Astrocyte (in vitro differentiated cells and primary cell): ENCODE measurements around the gene C1QA. TPM values are rescaled to one million over a fixed set of nuclear protein-coding genes. Genes with fewer than 3 reads are reported as not detected.

Experiments used
- DNase-seq: peaks from one replicate; pipeline ENCODE4 v3.0.0-alpha.2; 2010; ENCODE audit warnings: low read depth
- FAIRE-seq: peaks from 2 replicates; lab custom pipeline; 2011; peaks lifted over from hg19 to GRCh38; lab: Jason Lieb, UNC
- H2AFZ ChIP-seq: 2 replicates; pipeline ENCODE4 v1.6.0; 2012; ENCODE audit warnings: low read depth, low read length, inconsistent platforms
- H3K27ac ChIP-seq: 2 replicates; pipeline ENCODE4 v1.5.1; 2011; ENCODE audit warnings: low read depth, low read length, inconsistent platforms
- H3K27me3 ChIP-seq: 2 replicates; pipeline ENCODE4 v1.6.0; 2011; ENCODE audit warnings: low read length, inconsistent platforms; ENCODE audit not compliant: insufficient read depth
- H3K36me3 ChIP-seq: 2 replicates; pipeline ENCODE4 v1.5.1; 2011; ENCODE audit warnings: low read length, inconsistent platforms; ENCODE audit not compliant: insufficient read depth
- H3K4me1 ChIP-seq: 2 replicates; pipeline ENCODE4 v1.5.1; 2011; ENCODE audit warnings: low read length, inconsistent platforms; ENCODE audit not compliant: insufficient read depth
- H3K4me2 ChIP-seq: 2 replicates; pipeline ENCODE4 v1.6.0; 2012; ENCODE audit warnings: low read length, inconsistent platforms
- H3K4me3 ChIP-seq: 2 replicates; pipeline ENCODE4 v1.5.1; 2011; ENCODE audit warnings: low read depth, mild to moderate bottlenecking, low read length, inconsistent platforms; ENCODE audit not compliant: insufficient read depth
- H3K79me2 ChIP-seq: 2 replicates; pipeline ENCODE4 v1.6.0; 2012; ENCODE audit warnings: mild to moderate bottlenecking, low read length, inconsistent platforms; ENCODE audit not compliant: insufficient read depth
- H3K9ac ChIP-seq: 2 replicates; pipeline ENCODE4 v1.6.0; 2012; ENCODE audit warnings: mild to moderate bottlenecking, low read length, inconsistent platforms
- H3K9me3 ChIP-seq: 2 replicates; pipeline ENCODE4 v1.5.1; 2012; ENCODE audit warnings: low read depth, mild to moderate bottlenecking, low read length, inconsistent platforms; ENCODE audit not compliant: insufficient read depth
- H4K20me1 ChIP-seq: 2 replicates; pipeline ENCODE4 v1.6.0; 2012; ENCODE audit warnings: low read length, inconsistent platforms; ENCODE audit not compliant: insufficient read depth
- H3K27ac Mint-ChIP-seq: one replicate; pipeline ENCODE4 v1.8.0; 2021; ENCODE audit warnings: mild to moderate bottlenecking, mixed read lengths; ENCODE audit not compliant: unreplicated experiment
- H3K27me3 Mint-ChIP-seq: one replicate; pipeline ENCODE4 v1.8.0; 2021; ENCODE audit warnings: low read depth, mixed read lengths; ENCODE audit not compliant: unreplicated experiment
- H3K36me3 Mint-ChIP-seq: one replicate; pipeline ENCODE4 v1.8.0; 2021; ENCODE audit warnings: low read depth, mixed read lengths; ENCODE audit not compliant: unreplicated experiment
- H3K4me1 Mint-ChIP-seq: one replicate; pipeline ENCODE4 v1.8.0; 2021; ENCODE audit warnings: low read depth, mixed read lengths; ENCODE audit not compliant: unreplicated experiment
- H3K4me3 Mint-ChIP-seq: one replicate; pipeline ENCODE4 v1.8.0; 2021; ENCODE audit warnings: mild to moderate bottlenecking, moderate library complexity, mixed read lengths; ENCODE audit not compliant: unreplicated experiment
- H3K9me3 Mint-ChIP-seq: one replicate; pipeline ENCODE4 v1.8.0; 2021; ENCODE audit warnings: mild to moderate bottlenecking, mixed read lengths; ENCODE audit not compliant: unreplicated experiment
- CTCF ChIP-seq: IDR thresholded peaks from 2 replicates; pipeline ENCODE4 v1.5.1; 2011; ENCODE audit warnings: low read depth, mild to moderate bottlenecking, inconsistent platforms, low read length, moderate library complexity; ENCODE audit not compliant: insufficient read depth
- EZH2 ChIP-seq: IDR thresholded peaks from 2 replicates; pipeline ENCODE4 v1.6.1; 2012; ENCODE audit warnings: mild to moderate bottlenecking, low read length, inconsistent platforms; ENCODE audit not compliant: insufficient read depth
- total RNA-seq: library from RNA; stranded (reverse); gene quantifications from 2 replicates; pipeline ENCODE4 v1.2.1, GENCODE V29; 2021

The C1QA gene
- total RNA-seq, 1 donor from 2014 or later: not detected

DNA sequence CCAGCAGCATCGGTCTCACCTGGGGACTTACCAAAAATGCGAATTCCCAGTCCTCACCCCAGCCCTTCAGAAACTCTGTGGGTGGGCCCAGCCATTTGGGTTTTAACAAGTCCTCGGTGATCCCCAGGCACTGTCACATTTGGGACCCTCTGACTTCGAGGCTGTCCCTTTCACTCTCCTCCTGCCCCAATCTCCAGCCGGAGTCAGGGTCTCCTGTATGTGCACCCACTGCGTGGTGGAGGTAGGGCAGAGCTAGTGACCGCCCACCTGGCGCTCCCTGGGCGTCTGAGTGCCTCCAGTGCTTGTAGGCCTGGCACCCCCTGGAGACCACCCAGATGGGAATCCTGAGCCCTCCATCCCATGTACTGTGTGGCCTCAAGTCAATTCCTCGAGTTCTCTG is 42.0 kb upstream of the C1QA start:
- H3K9me3 Mint-ChIP-seq: peaks cover 3% of the 10 kb centered on the region
- TF ChIP-seq CTCF: no peak
- TF ChIP-seq EZH2: no peak
- Histone ChIP-seq H3K27ac (no peak overlapping the region), H4K20me1 (no peaks in the 10 kb centered on the region), H3K79me2 (no peaks in the 10 kb centered on the region), H2AFZ (no peak overlapping the region), H3K4me3 (no peak overlapping the region), H3K9me3 (no peaks in the 10 kb centered on the region), H3K4me2 (no peak overlapping the region), H3K4me1 (no peaks in the 10 kb centered on the region), H3K36me3 (no peaks in the 10 kb centered on the region), H3K9ac (no peak overlapping the region), H3K27me3 (peaks cover 6% of the 10 kb centered on the region)
- H3K27ac Mint-ChIP-seq: no peak overlapping the region
- peaks cover 10% of the 10 kb centered on the region for H3K4me1 Mint-ChIP-seq
- H3K36me3 Mint-ChIP-seq: no peaks in the 10 kb centered on the region
- H3K4me3 Mint-ChIP-seq: no peak overlapping the region
- peaks cover 47% of the 10 kb centered on the region for H3K27me3 Mint-ChIP-seq
- FAIRE-seq (no peak), DNase-seq (no peak)

DNA sequence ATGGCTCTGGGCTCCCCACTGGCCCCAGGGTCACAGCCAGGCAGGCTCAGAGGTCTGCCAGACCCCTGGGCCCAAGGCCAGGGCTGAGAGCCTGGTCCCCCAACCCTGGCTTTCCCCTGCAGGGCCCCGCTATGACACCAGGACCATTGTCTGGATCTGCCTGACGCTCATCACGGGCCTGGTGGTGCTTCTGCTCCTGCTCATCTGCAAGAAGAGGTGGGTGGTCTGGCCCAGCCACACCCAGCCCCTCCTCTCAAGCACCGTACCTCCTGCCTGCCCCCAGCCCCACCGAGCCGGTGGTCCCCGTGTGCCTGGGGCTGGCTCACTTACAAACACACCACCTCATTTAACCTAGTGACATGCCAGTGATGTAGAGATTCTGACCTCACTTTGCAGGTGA is 41.3 kb upstream of the C1QA start:
- Histone ChIP-seq H3K4me1 (no peaks in the 10 kb centered on the region), H3K27ac (no peak overlapping the region), H3K27me3 (peaks cover 3% of the 10 kb centered on the region), H3K79me2 (no peaks in the 10 kb centered on the region), H3K9ac (no peak overlapping the region), H3K9me3 (no peaks in the 10 kb centered on the region), H2AFZ (no peak overlapping the region), H4K20me1 (no peaks in the 10 kb centered on the region), H3K36me3 (no peaks in the 10 kb centered on the region), H3K4me2 (no peak overlapping the region), H3K4me3 (no peak overlapping the region)
- no peak for DNase-seq
- no peaks in the 10 kb centered on the region for H3K36me3 Mint-ChIP-seq
- no peak for FAIRE-seq
- H3K4me3 Mint-ChIP-seq: no peak overlapping the region
- peaks cover 3% of the 10 kb centered on the region for H3K9me3 Mint-ChIP-seq
- H3K27ac Mint-ChIP-seq: no peak overlapping the region
- peaks cover 41% of the 10 kb centered on the region for H3K27me3 Mint-ChIP-seq
- peaks cover 10% of the 10 kb centered on the region for H3K4me1 Mint-ChIP-seq
- TF ChIP-seq CTCF (no peak), EZH2 (no peak)

DNA sequence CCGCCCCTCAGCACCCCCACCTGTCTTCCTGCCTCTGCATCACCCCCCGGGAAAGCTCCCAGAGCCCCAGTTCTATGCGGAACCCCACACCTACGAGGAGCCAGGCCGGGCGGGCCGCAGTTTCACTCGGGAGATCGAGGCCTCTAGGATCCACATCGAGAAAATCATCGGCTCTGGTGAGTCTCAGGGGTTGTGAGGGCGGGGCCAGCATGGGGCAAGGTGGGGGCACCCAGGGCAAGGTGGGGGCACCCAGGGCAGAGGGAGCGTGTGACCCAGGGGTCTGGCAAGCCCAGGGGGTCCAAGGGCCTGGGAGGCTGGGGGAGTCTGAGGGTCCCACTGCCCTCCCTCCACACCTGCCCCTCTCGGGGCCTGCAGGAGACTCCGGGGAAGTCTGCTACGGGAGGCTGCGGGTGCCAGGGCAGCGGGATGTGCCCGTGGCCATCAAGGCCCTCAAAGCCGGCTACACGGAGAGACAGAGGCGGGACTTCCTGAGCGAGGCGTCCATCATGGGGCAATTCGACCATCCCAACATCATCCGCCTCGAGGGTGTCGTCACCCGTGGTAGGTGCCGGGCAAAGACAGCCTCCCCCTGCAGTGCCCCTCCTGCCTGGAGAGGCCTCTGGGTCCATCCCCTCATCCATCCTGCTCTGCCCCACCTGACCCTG is 39.0 kb upstream of the C1QA start:
- no peak overlapping the region for H3K27ac ChIP-seq
- H3K4me2 ChIP-seq: no peak overlapping the region
- no peaks in the 10 kb centered on the region for H3K4me1 ChIP-seq
- DNase-seq (no peak), FAIRE-seq (no peak)
- no peaks in the 10 kb centered on the region for H4K20me1 ChIP-seq
- no peaks in the 10 kb centered on the region for H3K79me2 ChIP-seq
- no peaks in the 10 kb centered on the region for H3K9me3 Mint-ChIP-seq
- H3K9me3 ChIP-seq: no peaks in the 10 kb centered on the region
- H3K4me3 ChIP-seq: no peak overlapping the region
- H3K27me3 ChIP-seq: peaks cover 3% of the 10 kb centered on the region
- no peak overlapping the region for H3K27ac Mint-ChIP-seq
- H3K27me3 Mint-ChIP-seq: peaks cover 29% of the 10 kb centered on the region
- no peak overlapping the region for H3K4me3 Mint-ChIP-seq
- no peaks in the 10 kb centered on the region for H3K36me3 Mint-ChIP-seq
- H3K4me1 Mint-ChIP-seq: no peaks in the 10 kb centered on the region
- no peaks in the 10 kb centered on the region for H3K36me3 ChIP-seq
- TF ChIP-seq EZH2 (no peak), CTCF (no peak)
- H3K9ac ChIP-seq: no peak overlapping the region
- no peak overlapping the region for H2AFZ ChIP-seq
